ENCODE measurements around the gene SLC13A1. TPM values are rescaled to one million over a fixed set of nuclear protein-coding genes. Genes with fewer than 3 reads are reported as not detected.

SLC13A1 gene
- total RNA-seq, 1 donor from 2014 or later, result not detected

DNA sequence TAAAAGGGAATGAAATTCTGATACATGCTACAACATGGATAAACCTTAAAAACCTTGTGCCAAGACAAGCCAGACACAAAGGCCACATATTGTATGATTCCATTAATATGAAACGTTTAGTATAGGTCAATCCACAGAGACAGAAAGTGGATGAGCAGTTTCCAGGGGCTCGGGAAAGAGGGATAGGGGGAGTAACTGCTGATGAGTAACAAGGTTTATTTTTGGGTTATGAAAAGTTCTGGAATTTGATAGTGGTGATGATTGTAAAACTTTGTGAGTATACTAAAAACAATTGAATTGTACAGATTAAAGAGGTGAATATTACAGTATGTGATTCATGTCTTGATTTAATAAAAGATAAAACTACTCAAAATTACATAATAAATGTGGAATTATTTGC lies 19.1 kb upstream of the SLC13A1 start:
- no peak for DNase-seq (ENCODE audit: low spot score)
- Histone ChIP-seq H4K20me1 (ENCODE audit: low read depth) (no peaks in the 10 kb centered on the region), H3K79me2 (ENCODE audit: low read depth) (no peaks in the 10 kb centered on the region), H3K36me3 (no peaks in the 10 kb centered on the region), H2AFZ (replicated peaks) (no peak overlapping the region), H3K4me2 (no peak overlapping the region), H3F3A (ENCODE audit: low read depth) (peaks cover 5% of the 10 kb centered on the region), H3K27me3 (no peaks in the 10 kb centered on the region), H3K9ac (no peak overlapping the region), H3K4me1 (no peaks in the 10 kb centered on the region), H3K9me3 (ENCODE audit: low read depth) (peaks cover 11% of the 10 kb centered on the region), H3K27ac (no peak overlapping the region), H3K4me3 (no peak overlapping the region)
- no peak overlapping the region for H3K4me3 Mint-ChIP-seq
- H3K36me3 Mint-ChIP-seq, result no peaks in the 10 kb centered on the region
- H3K4me1 Mint-ChIP-seq, result no peaks in the 10 kb centered on the region
- TF ChIP-seq EZH2phosphoT487 (IDR thresholded peaks at IDR 0.05), result no peak
- TF ChIP-seq EZH2 (IDR thresholded peaks at IDR 0.05), result no peak
- no peak for TF ChIP-seq CTCF (IDR thresholded peaks at IDR 0.05)
- H3K27me3 Mint-ChIP-seq (ENCODE audit: insufficient read depth, low read depth), result no peaks in the 10 kb centered on the region
- H3K9me3 Mint-ChIP-seq, result peaks cover 28% of the 10 kb centered on the region
- no peak overlapping the region for H3K27ac Mint-ChIP-seq

GRCh38 chr7:123216825-123217224 lies 17.1 kb upstream of the SLC13A1 start:
- Histone ChIP-seq H3K79me2 (ENCODE audit: low read depth) (no peaks in the 10 kb centered on the region), H3K36me3 (no peaks in the 10 kb centered on the region), H3K27ac (no peak overlapping the region), H3F3A (ENCODE audit: low read depth) (peaks cover 21% of the 10 kb centered on the region), H4K20me1 (ENCODE audit: low read depth) (no peaks in the 10 kb centered on the region), H3K4me2 (no peak overlapping the region), H3K4me1 (no peaks in the 10 kb centered on the region), H3K9me3 (ENCODE audit: low read depth) (peaks cover 3% of the 10 kb centered on the region), H2AFZ (replicated peaks) (no peak overlapping the region), H3K4me3 (no peak overlapping the region), H3K9ac (no peak overlapping the region), H3K27me3 (no peaks in the 10 kb centered on the region)
- TF ChIP-seq CTCF (IDR thresholded peaks at IDR 0.05) (no peak), EZH2phosphoT487 (IDR thresholded peaks at IDR 0.05) (no peak), EZH2 (IDR thresholded peaks at IDR 0.05) (no peak)
- Mint-ChIP-seq H3K4me3 (no peak overlapping the region), H3K27me3 (ENCODE audit: insufficient read depth, low read depth) (no peaks in the 10 kb centered on the region), H3K9me3 (peaks cover 15% of the 10 kb centered on the region), H3K36me3 (no peaks in the 10 kb centered on the region), H3K4me1 (no peaks in the 10 kb centered on the region), H3K27ac (no peak overlapping the region)
- no peak for DNase-seq (ENCODE audit: low spot score)

DNA sequence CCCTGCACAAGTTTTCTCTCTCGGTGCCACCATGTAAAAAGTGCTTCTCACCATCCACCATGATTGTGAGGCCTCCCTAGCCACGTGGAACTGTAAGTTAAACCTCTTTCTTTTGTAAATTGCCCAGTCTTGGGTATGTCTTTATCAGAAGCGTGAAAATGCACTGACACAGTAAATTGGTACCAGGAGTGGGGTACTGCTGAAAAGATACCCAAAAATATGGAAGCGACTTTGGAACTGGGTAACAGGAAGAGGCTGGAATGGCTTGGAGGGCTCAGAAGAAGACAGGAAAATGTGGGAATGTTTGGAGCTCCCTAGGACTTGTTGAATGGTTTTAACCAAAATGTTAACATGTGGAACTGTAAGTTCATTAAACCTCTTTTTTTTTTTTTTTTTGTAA lies 15.6 kb upstream of the SLC13A1 start:
- H4K20me1 ChIP-seq (ENCODE audit: low read depth), result no peaks in the 10 kb centered on the region
- H3K27ac ChIP-seq, result no peak overlapping the region
- no peak for TF ChIP-seq EZH2phosphoT487 (IDR thresholded peaks at IDR 0.05)
- no peak for TF ChIP-seq CTCF (IDR thresholded peaks at IDR 0.05)
- TF ChIP-seq EZH2 (IDR thresholded peaks at IDR 0.05), result no peak
- no peak for DNase-seq (ENCODE audit: low spot score)
- H3F3A ChIP-seq (ENCODE audit: low read depth), result peaks cover 23% of the 10 kb centered on the region
- no peaks in the 10 kb centered on the region for H3K36me3 ChIP-seq
- Mint-ChIP-seq H3K4me1 (no peaks in the 10 kb centered on the region), H3K27me3 (ENCODE audit: insufficient read depth, low read depth) (no peaks in the 10 kb centered on the region), H3K4me3 (no peak overlapping the region), H3K27ac (no peak overlapping the region), H3K36me3 (no peaks in the 10 kb centered on the region), H3K9me3 (peaks cover 15% of the 10 kb centered on the region)
- H3K4me1 ChIP-seq, result no peaks in the 10 kb centered on the region
- peaks cover 3% of the 10 kb centered on the region for H3K9me3 ChIP-seq (ENCODE audit: low read depth)
- H3K27me3 ChIP-seq, result no peaks in the 10 kb centered on the region
- no peak overlapping the region for H3K4me2 ChIP-seq
- no peak overlapping the region for H3K9ac ChIP-seq
- H2AFZ ChIP-seq (replicated peaks), result no peak overlapping the region
- H3K4me3 ChIP-seq, result no peak overlapping the region
- H3K79me2 ChIP-seq (ENCODE audit: low read depth), result no peaks in the 10 kb centered on the region

Data from neural progenitor cell (in vitro differentiated cells).